ENCODE measurements around the gene VAC14. TPM values are rescaled to one million over a fixed set of nuclear protein-coding genes. Genes with fewer than 3 reads are reported as not detected.

VAC14 gene
- total and polyA plus RNA-seq, 5 donors from 2014 or later = 27.0 to 38.8 (median 30.1) TPM

GRCh38 chr16:70715860-70716357 lies 85.0 kb downstream of the VAC14 start:
- no peak overlapping the region for H3K27ac ChIP-seq (ENCODE audit: insufficient read depth, low read length, poor library complexity, severe bottlenecking)
- Mint-ChIP-seq H3K27me3 (no peaks in the 10 kb centered on the region), H3K4me1 (peaks cover 0 to 1% (median 0%) of the 10 kb centered on the region in 4 donors), H3K9me3 (peaks cover 0 to 3% (median 0%) of the 10 kb centered on the region in 7 donors), H3K27ac (peak overlapping the region in 1 of 3 donors; percentile 62), H3K4me3 (no peak overlapping the region), H3K36me3 (peaks cover 22% of the 10 kb centered on the region)
- H3K36me3 ChIP-seq (ENCODE audit: control insufficient read depth, insufficient read depth, low read length) = peaks cover 10% of the 10 kb centered on the region
- no peaks in the 10 kb centered on the region for H3K27me3 ChIP-seq (ENCODE audit: control insufficient read depth, insufficient read depth, low read length)
- H3K4me1 ChIP-seq (ENCODE audit: control insufficient read depth, insufficient read depth, low read length, poor library complexity, severe bottlenecking) = no peaks in the 10 kb centered on the region
- H3K4me3 ChIP-seq (ENCODE audit: low read depth, low read length) = no peak overlapping the region
- DNase-seq (no peak), ATAC-seq (ENCODE audit: low read depth in 2 of 2) (no peak)
- no peaks in the 10 kb centered on the region for H3K9me3 ChIP-seq (ENCODE audit: control insufficient read depth in 2 of 2, low read length in 2 of 2)

GRCh38 chr16:70715055-70715858 lies 85.7 kb downstream of the VAC14 start:
- Mint-ChIP-seq H3K4me1 (peaks cover 0 to 1% (median 0%) of the 10 kb centered on the region in 4 donors), H3K36me3 (peaks cover 16% of the 10 kb centered on the region), H3K4me3 (no peak overlapping the region), H3K9me3 (peaks cover 0 to 3% (median 0%) of the 10 kb centered on the region in 7 donors), H3K27me3 (no peaks in the 10 kb centered on the region), H3K27ac (peak overlapping the region in 1 of 3 donors; percentile 58)
- ATAC-seq (ENCODE audit: low read depth in 2 of 2) = no peak
- Histone ChIP-seq H3K4me3 (ENCODE audit: low read depth, low read length) (no peak overlapping the region), H3K27ac (ENCODE audit: insufficient read depth, low read length, poor library complexity, severe bottlenecking) (no peak overlapping the region), H3K36me3 (ENCODE audit: control insufficient read depth, insufficient read depth, low read length) (peaks cover 5% of the 10 kb centered on the region), H3K4me1 (ENCODE audit: control insufficient read depth, insufficient read depth, low read length, poor library complexity, severe bottlenecking) (no peaks in the 10 kb centered on the region), H3K9me3 (ENCODE audit: control insufficient read depth in 2 of 2, low read length in 2 of 2) (no peaks in the 10 kb centered on the region), H3K27me3 (ENCODE audit: control insufficient read depth, insufficient read depth, low read length) (no peaks in the 10 kb centered on the region)
- DNase-seq = no peak

GRCh38 chr16:70714581-70715054 lies 86.3 kb downstream of the VAC14 start:
- Histone ChIP-seq H3K27me3 (ENCODE audit: control insufficient read depth, insufficient read depth, low read length) (no peaks in the 10 kb centered on the region), H3K4me1 (ENCODE audit: control insufficient read depth, insufficient read depth, low read length, poor library complexity, severe bottlenecking) (no peaks in the 10 kb centered on the region), H3K9me3 (ENCODE audit: control insufficient read depth in 2 of 2, low read length in 2 of 2) (no peaks in the 10 kb centered on the region), H3K4me3 (ENCODE audit: low read depth, low read length) (no peak overlapping the region), H3K36me3 (ENCODE audit: control insufficient read depth, insufficient read depth, low read length) (peaks cover 2% of the 10 kb centered on the region), H3K27ac (ENCODE audit: insufficient read depth, low read length, poor library complexity, severe bottlenecking) (no peak overlapping the region)
- Mint-ChIP-seq H3K9me3 (no peaks in the 10 kb centered on the region), H3K4me1 (no peaks in the 10 kb centered on the region), H3K27me3 (no peaks in the 10 kb centered on the region), H3K4me3 (no peak overlapping the region), H3K27ac (peak overlapping the region in 1 of 3 donors; percentile 58), H3K36me3 (peaks cover 10% of the 10 kb centered on the region)
- no peak for DNase-seq
- ATAC-seq (ENCODE audit: low read depth in 2 of 2) = no peak

- Histone ChIP-seq H3K27ac (ENCODE audit: insufficient read depth, low read length, poor library complexity, severe bottlenecking) (no peak overlapping the region), H3K4me1 (ENCODE audit: control insufficient read depth, insufficient read depth, low read length, poor library complexity, severe bottlenecking) (no peaks in the 10 kb centered on the region), H3K4me3 (ENCODE audit: low read depth, low read length) (no peak overlapping the region), H3K27me3 (ENCODE audit: control insufficient read depth, insufficient read depth, low read length) (no peaks in the 10 kb centered on the region), H3K9me3 (ENCODE audit: control insufficient read depth in 2 of 2, low read length in 2 of 2) (no peaks in the 10 kb centered on the region), H3K36me3 (ENCODE audit: control insufficient read depth, insufficient read depth, low read length) (peaks cover 2% of the 10 kb centered on the region)
- ATAC-seq (ENCODE audit: low read depth in 2 of 2) (no peak), DNase-seq (no peak)
- no peaks in the 10 kb centered on the region for H3K27me3 Mint-ChIP-seq
- no peak overlapping the region for H3K27ac Mint-ChIP-seq
- no peaks in the 10 kb centered on the region for H3K4me1 Mint-ChIP-seq
- peaks cover 4% of the 10 kb centered on the region for H3K36me3 Mint-ChIP-seq
- no peaks in the 10 kb centered on the region for H3K9me3 Mint-ChIP-seq
- no peak overlapping the region for H3K4me3 Mint-ChIP-seq
These were observed 87.1 kb downstream of the VAC14 start for GRCh38 chr16:70713824-70714223.

- no peak overlapping the region for H3K27ac ChIP-seq (ENCODE audit: insufficient read depth, low read length, poor library complexity, severe bottlenecking)
- ATAC-seq (ENCODE audit: low read depth in 2 of 2) = no peak
- Mint-ChIP-seq H3K27me3 (no peaks in the 10 kb centered on the region), H3K9me3 (no peaks in the 10 kb centered on the region), H3K4me3 (no peak overlapping the region), H3K36me3 (peaks cover 4% of the 10 kb centered on the region), H3K27ac (no peak overlapping the region), H3K4me1 (no peaks in the 10 kb centered on the region)
- no peaks in the 10 kb centered on the region for H3K9me3 ChIP-seq (ENCODE audit: control insufficient read depth in 2 of 2, low read length in 2 of 2)
- H3K4me3 ChIP-seq (ENCODE audit: low read depth, low read length) = no peak overlapping the region
- no peaks in the 10 kb centered on the region for H3K4me1 ChIP-seq (ENCODE audit: control insufficient read depth, insufficient read depth, low read length, poor library complexity, severe bottlenecking)
- H3K27me3 ChIP-seq (ENCODE audit: control insufficient read depth, insufficient read depth, low read length) = no peaks in the 10 kb centered on the region
- H3K36me3 ChIP-seq (ENCODE audit: control insufficient read depth, insufficient read depth, low read length) = peaks cover 2% of the 10 kb centered on the region
- DNase-seq = no peak
These were observed 87.6 kb downstream of the VAC14 start for GRCh38 chr16:70713342-70713741.

- no peaks in the 10 kb centered on the region for H3K27me3 Mint-ChIP-seq
- ATAC-seq (ENCODE audit: low read depth in 2 of 2) (no peak), DNase-seq (no peak)
- no peaks in the 10 kb centered on the region for H3K4me1 Mint-ChIP-seq
- H3K27me3 ChIP-seq (ENCODE audit: control insufficient read depth, insufficient read depth, low read length) = no peaks in the 10 kb centered on the region
- peaks cover 2% of the 10 kb centered on the region for H3K36me3 ChIP-seq (ENCODE audit: control insufficient read depth, insufficient read depth, low read length)
- no peaks in the 10 kb centered on the region for H3K9me3 Mint-ChIP-seq
- H3K36me3 Mint-ChIP-seq = peaks cover 4% of the 10 kb centered on the region
- no peak overlapping the region for H3K4me3 Mint-ChIP-seq
- no peaks in the 10 kb centered on the region for H3K4me1 ChIP-seq (ENCODE audit: control insufficient read depth, insufficient read depth, low read length, poor library complexity, severe bottlenecking)
- H3K9me3 ChIP-seq (ENCODE audit: control insufficient read depth in 2 of 2, low read length in 2 of 2) = no peaks in the 10 kb centered on the region
- no peak overlapping the region for H3K4me3 ChIP-seq (ENCODE audit: low read depth, low read length)
- H3K27ac Mint-ChIP-seq = peak overlapping the region in 1 of 3 donors; percentile 46
- no peak overlapping the region for H3K27ac ChIP-seq (ENCODE audit: insufficient read depth, low read length, poor library complexity, severe bottlenecking)
These were observed 88.0 kb downstream of the VAC14 start for GRCh38 chr16:70712942-70713341.

- H3K4me3 Mint-ChIP-seq = no peak overlapping the region
- H3K27me3 Mint-ChIP-seq = no peaks in the 10 kb centered on the region
- H3K27me3 ChIP-seq (ENCODE audit: control insufficient read depth, insufficient read depth, low read length) = no peaks in the 10 kb centered on the region
- H3K36me3 Mint-ChIP-seq = peaks cover 4% of the 10 kb centered on the region
- no peaks in the 10 kb centered on the region for H3K9me3 ChIP-seq (ENCODE audit: control insufficient read depth in 2 of 2, low read length in 2 of 2)
- H3K4me1 ChIP-seq (ENCODE audit: control insufficient read depth, insufficient read depth, low read length, poor library complexity, severe bottlenecking) = no peaks in the 10 kb centered on the region
- H3K4me1 Mint-ChIP-seq = no peaks in the 10 kb centered on the region
- H3K4me3 ChIP-seq (ENCODE audit: low read depth, low read length) = no peak overlapping the region
- DNase-seq (no peak), ATAC-seq (ENCODE audit: low read depth in 2 of 2) (no peak)
- H3K9me3 Mint-ChIP-seq = no peaks in the 10 kb centered on the region
- peaks cover 2% of the 10 kb centered on the region for H3K36me3 ChIP-seq (ENCODE audit: control insufficient read depth, insufficient read depth, low read length)
- H3K27ac Mint-ChIP-seq = no peak overlapping the region
- H3K27ac ChIP-seq (ENCODE audit: insufficient read depth, low read length, poor library complexity, severe bottlenecking) = no peak overlapping the region
These were observed 88.6 kb downstream of the VAC14 start for GRCh38 chr16:70712359-70712758.
